ENCODE results near the gene SLC22A23. TPM values are rescaled to one million over a fixed set of nuclear protein-coding genes. Genes with fewer than 3 reads are reported as not detected.

Gene SLC22A23
- total RNA-seq, 1 experiment from 2014 or later, result 5.7 TPM

DNA sequence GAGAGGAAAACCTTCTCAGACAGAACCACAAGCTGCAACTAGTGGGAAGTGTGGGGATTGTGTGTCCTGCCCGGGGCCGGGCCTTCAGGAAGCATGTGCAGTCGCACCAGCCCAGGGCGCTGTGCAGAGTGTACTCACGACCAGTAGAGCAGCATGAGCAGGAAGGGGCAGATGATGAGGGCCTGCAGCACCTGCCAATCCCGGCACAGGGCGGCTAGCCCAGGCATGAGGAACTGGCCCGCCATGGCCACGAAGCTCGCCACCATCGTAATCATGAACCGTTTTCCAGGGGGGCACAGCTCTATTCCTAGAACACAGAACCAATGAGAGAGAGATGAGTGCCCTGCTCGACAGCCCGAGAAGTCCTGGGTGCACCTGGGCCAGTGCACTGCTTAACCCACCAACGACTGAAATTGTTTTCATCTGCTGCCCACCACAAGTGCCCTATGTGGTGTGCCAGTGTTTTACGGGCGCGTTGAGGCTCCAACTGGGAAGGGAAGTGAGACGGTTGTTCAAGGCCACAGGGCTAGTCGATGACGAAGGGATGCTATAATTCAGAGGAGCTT, 133.1 kb downstream of the SLC22A23 start:
- Histone ChIP-seq H3K27me3 (ENCODE audit: low read length) (no peaks in the 10 kb centered on the region), H3K9me3 (ENCODE audit: low read length) (no peaks in the 10 kb centered on the region), H3K27ac (ENCODE audit: low read length) (peak overlapping the region; percentile 85), H4K20me1 (ENCODE audit: low read length) (no peaks in the 10 kb centered on the region), H3K9ac (ENCODE audit: low read length) (peak overlapping the region; percentile 13; the same call in 1 of the 2 replicates), H3K4me1 (ENCODE audit: insufficient read depth, low read length) (peaks cover 43% of the 10 kb centered on the region), H3K4me2 (ENCODE audit: low read length) (peak overlapping the region; percentile 38), H3K36me3 (ENCODE audit: low read depth, low read length) (no peaks in the 10 kb centered on the region), H3K9me2 (replicated peaks; ENCODE audit: low read length) (no peaks in the 10 kb centered on the region), H2AFZ (ENCODE audit: low read length) (no peak overlapping the region), H3K4me3 (ENCODE audit: low read length) (no peak overlapping the region), H3K79me2 (ENCODE audit: low read length) (no peaks in the 10 kb centered on the region), H3F3A (ENCODE audit: low read length, unreplicated experiment) (peaks cover 3% of the 10 kb centered on the region)
- TF ChIP-seq, protein P1, sequence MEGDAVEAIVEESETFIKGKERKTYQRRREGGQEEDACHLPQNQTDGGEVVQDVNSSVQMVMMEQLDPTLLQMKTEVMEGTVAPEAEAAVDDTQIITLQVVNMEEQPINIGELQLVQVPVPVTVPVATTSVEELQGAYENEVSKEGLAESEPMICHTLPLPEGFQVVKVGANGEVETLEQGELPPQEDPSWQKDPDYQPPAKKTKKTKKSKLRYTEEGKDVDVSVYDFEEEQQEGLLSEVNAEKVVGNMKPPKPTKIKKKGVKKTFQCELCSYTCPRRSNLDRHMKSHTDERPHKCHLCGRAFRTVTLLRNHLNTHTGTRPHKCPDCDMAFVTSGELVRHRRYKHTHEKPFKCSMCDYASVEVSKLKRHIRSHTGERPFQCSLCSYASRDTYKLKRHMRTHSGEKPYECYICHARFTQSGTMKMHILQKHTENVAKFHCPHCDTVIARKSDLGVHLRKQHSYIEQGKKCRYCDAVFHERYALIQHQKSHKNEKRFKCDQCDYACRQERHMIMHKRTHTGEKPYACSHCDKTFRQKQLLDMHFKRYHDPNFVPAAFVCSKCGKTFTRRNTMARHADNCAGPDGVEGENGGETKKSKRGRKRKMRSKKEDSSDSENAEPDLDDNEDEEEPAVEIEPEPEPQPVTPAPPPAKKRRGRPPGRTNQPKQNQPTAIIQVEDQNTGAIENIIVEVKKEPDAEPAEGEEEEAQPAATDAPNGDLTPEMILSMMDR (conservative IDR thresholded peaks at IDR 0.05; ENCODE audit: low read depth, low read length), result no peak
- TF ChIP-seq EZH2 (IDR thresholded peaks at IDR 0.05; ENCODE audit: low read length, unreplicated experiment), result no peak
- no peak for TF ChIP-seq EZH2phosphoT487 (IDR thresholded peaks at IDR 0.05; ENCODE audit: borderline replicate concordance, low read length)
- POLR2A ChIA-PET (ENCODE audit: unreplicated experiment), result no interaction called here
- intact Hi-C loops (cut with micrococcal nuclease), result no loop called here
- no TSS peak for BruUV-seq (replicated peaks)
- no peak for DNase-seq
- CTCF ChIA-PET, result no interaction called here
- no peak for ATAC-seq

DNA sequence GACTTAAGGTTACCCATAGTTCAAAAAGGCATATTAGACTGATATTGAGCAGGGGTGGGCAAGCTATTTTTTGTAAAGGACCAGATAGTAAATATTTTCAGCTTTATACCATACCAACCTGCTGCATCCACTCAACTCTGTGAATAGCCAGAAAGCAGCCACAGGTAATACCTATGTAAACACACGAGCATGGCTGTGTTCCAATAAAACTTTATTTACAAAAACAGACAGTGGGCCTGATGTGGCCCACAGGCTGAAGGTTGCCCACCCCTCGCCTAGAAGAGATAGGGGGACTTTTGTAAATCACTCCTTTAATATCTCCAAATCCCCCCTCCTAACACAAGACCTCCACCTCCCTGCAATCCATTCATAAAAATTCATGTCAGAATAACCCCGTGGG, 133.7 kb downstream of the SLC22A23 start:
- H3K4me3 ChIP-seq (ENCODE audit: low read length), result no peak overlapping the region
- no peak overlapping the region for H3K4me2 ChIP-seq (ENCODE audit: low read length)
- H4K20me1 ChIP-seq (ENCODE audit: low read length), result no peaks in the 10 kb centered on the region
- H3K36me3 ChIP-seq (ENCODE audit: low read depth, low read length), result no peaks in the 10 kb centered on the region
- H2AFZ ChIP-seq (ENCODE audit: low read length), result no peak overlapping the region
- no TSS peak for BruUV-seq (replicated peaks)
- DNase-seq (no peak), ATAC-seq (no peak)
- H3K79me2 ChIP-seq (ENCODE audit: low read length), result no peaks in the 10 kb centered on the region
- peaks cover 3% of the 10 kb centered on the region for H3F3A ChIP-seq (ENCODE audit: low read length, unreplicated experiment)
- H3K4me1 ChIP-seq (ENCODE audit: insufficient read depth, low read length), result peaks cover 37% of the 10 kb centered on the region
- H3K27ac ChIP-seq (ENCODE audit: low read length), result peak overlapping the region; percentile 85; the same call in 1 of the 2 replicates
- H3K9ac ChIP-seq (ENCODE audit: low read length), result no peak overlapping the region
- TF ChIP-seq EZH2 (IDR thresholded peaks at IDR 0.05; ENCODE audit: low read length, unreplicated experiment) (no peak), EZH2phosphoT487 (IDR thresholded peaks at IDR 0.05; ENCODE audit: borderline replicate concordance, low read length) (no peak)
- TF ChIP-seq, protein P1 (conservative IDR thresholded peaks at IDR 0.05; ENCODE audit: low read depth, low read length), result no peak
- no peaks in the 10 kb centered on the region for H3K27me3 ChIP-seq (ENCODE audit: low read length)
- POLR2A ChIA-PET (ENCODE audit: unreplicated experiment), result no interaction called here
- H3K9me3 ChIP-seq (ENCODE audit: low read length), result no peaks in the 10 kb centered on the region
- CTCF ChIA-PET, result no interaction called here
- intact Hi-C loops (cut with micrococcal nuclease), result no loop called here
- no peaks in the 10 kb centered on the region for H3K9me2 ChIP-seq (replicated peaks; ENCODE audit: low read length)

DNA sequence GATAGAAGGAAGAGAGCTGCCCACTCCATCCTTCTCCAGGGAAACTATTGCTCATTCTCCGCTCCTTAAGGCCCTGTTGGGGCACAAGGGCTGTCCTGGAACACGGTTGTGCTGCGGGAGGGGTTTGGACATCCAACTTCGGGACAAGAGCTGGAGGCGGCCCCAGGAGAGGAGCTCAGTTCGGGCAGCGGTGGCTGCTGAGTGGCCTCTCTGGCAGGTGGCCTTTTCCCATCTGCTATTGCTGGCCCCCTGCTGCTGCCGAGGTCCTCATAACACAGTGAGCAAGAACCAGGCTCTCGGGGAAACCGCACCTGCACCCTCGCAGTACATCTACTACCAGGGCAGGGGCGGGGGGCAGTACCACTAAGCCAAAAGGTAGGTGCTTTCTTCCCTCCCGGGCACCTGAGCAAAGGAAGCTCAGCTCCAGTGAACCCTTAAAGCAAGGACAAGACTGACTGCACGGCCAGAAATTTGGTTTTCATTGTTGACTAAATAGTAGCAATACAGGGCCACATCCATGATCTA, 134.4 kb downstream of the SLC22A23 start:
- Histone ChIP-seq H3K9ac (ENCODE audit: low read length) (no peak overlapping the region), H3K9me3 (ENCODE audit: low read length) (no peaks in the 10 kb centered on the region), H4K20me1 (ENCODE audit: low read length) (no peaks in the 10 kb centered on the region), H3K4me1 (ENCODE audit: insufficient read depth, low read length) (peaks cover 31% of the 10 kb centered on the region), H2AFZ (ENCODE audit: low read length) (no peak overlapping the region), H3K79me2 (ENCODE audit: low read length) (no peaks in the 10 kb centered on the region), H3K27me3 (ENCODE audit: low read length) (no peaks in the 10 kb centered on the region), H3K36me3 (ENCODE audit: low read depth, low read length) (no peaks in the 10 kb centered on the region), H3K27ac (ENCODE audit: low read length) (no peak overlapping the region), H3F3A (ENCODE audit: low read length, unreplicated experiment) (peaks cover 3% of the 10 kb centered on the region), H3K4me3 (ENCODE audit: low read length) (no peak overlapping the region), H3K9me2 (replicated peaks; ENCODE audit: low read length) (no peaks in the 10 kb centered on the region), H3K4me2 (ENCODE audit: low read length) (no peak overlapping the region)
- BruUV-seq (replicated peaks), result no TSS peak
- TF ChIP-seq EZH2phosphoT487 (IDR thresholded peaks at IDR 0.05; ENCODE audit: borderline replicate concordance, low read length), result no peak
- no peak for TF ChIP-seq EZH2 (IDR thresholded peaks at IDR 0.05; ENCODE audit: low read length, unreplicated experiment)
- TF ChIP-seq, protein P1 (conservative IDR thresholded peaks at IDR 0.05; ENCODE audit: low read depth, low read length), result no peak
- ATAC-seq (no peak), DNase-seq (no peak)
- ChIA-PET CTCF (no interaction called here), POLR2A (ENCODE audit: unreplicated experiment) (no interaction called here)
- intact Hi-C loops (cut with micrococcal nuclease), result no loop called here

Measured in PC-3 (cell line).